ENCODE measurements around the gene FABP6. TPM values are rescaled to one million over a fixed set of nuclear protein-coding genes. Genes with fewer than 3 reads are reported as not detected.
"Not testable (repeated sequence)": the region's sequence is repeated elsewhere in the genome, so short reads cannot be mapped to it uniquely, and the experiment has no call there.

FABP6 gene, protein sequence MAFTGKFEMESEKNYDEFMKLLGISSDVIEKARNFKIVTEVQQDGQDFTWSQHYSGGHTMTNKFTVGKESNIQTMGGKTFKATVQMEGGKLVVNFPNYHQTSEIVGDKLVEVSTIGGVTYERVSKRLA
- not detected for total RNA-seq

DNA sequence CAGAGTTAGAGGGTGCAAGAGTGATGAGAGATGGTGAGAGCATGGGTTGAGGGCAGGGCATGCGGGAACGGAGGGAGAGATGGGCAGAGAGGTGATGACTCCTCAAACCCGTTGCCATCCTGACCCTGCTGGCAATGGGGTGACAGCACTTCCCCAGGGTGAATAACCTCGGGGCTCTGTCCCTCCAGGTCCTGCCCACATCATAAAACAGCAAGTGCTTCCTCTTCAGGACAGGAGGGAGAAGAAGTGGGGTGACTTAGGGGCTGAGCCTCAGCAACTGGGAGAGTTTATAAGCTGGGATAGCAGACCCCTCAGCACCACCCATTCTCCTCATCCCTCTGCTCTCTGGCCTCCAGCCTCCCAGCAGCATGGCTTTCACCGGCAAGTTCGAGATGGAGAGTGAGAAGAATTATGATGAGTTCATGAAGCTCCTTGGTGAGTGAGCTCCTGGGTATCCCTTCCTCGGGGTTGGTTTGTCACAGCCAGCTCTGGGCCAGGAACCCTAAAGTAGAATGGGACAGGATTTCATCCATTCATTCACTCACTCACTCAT is at the start of gene FABP6:
Gene FABP6 (plus strand): TSS at position 317 of the 553 bp plus-strand sequence. CDS start 52 bp downstream, at position 369.
- DNase-seq (ENCODE audit: low spot score) (no peak), ATAC-seq (no peak)
- intact Hi-C loops (cut with DNase I): no loop called here

DNA sequence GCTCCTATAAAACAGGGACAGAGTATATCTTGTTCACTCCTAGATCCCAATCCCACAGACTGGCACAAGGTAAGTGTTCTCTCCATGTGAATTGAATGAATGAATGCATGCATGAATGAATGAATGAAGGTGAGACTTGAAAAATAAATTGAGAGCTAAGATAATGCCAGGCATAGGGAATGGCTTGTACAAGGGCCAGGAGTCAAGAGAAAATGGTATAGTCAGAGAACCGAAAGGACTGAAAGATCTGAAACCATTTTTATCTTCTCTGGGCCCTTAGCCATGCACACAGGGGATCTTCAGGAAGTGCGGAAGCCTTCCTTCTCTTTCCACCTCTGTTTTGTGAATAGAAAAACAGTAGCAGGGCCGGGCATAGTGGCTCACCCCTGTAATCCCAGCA is 48.4 kb upstream of the FABP6 start:
- intact Hi-C loops (cut with DNase I): no loop called here
- no peak for ATAC-seq
- no peak for DNase-seq (ENCODE audit: low spot score)

DNA sequence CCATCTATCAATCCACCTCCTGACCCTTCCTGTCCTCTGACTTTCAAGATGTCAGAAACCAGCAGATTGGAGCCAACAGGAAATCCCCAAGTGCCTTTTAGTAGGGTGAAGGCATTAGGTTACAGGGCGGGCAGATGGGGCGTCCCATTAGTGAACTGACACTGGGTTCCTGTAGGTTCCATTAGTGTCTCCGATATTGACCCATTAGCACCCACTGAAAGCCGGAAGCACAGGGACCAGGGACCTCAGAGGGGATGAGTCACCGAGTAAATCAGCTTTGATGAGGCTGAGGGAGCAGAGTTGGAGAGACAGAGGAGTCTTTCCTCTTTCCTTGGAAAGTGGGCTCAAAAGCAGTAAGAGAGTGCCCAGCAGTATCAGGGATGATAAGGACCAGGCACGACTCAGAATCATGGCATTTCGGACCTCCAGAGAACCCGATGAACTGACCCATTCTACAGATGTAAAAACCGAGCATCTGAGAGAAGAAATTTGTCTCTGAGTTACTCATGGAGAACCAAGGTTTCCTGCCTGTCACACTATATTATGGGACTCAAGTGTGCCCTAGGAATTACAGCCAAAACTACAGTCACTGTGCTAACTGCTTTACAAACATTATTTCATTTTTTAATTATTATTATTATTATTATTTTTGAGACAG is 47.2 kb upstream of the FABP6 start:
- DNase-seq (ENCODE audit: low spot score) (no peak), ATAC-seq (no peak)
- intact Hi-C loops (cut with DNase I): no loop called here

DNA sequence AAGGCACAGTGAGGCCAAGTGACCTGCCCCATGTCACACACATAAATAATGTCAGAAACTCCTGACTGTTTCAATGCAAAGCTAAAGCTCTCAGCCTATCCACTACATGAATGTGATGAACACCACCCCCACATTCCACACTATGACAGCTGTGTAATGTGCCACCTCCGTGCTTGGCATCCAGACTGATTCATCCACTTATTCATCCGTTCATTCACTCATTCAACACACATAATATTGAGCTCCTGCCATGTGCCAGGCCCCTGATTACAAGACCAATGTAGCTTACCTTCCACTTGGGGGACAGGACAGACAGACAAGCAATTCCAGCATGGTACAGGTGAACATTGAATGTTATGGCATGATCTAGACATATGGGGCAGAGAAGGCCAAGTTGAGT is 46.2 kb upstream of the FABP6 start:
- DNase-seq (ENCODE audit: low spot score) (no peak), ATAC-seq (no peak)
- intact Hi-C loops (cut with DNase I): no loop called here

DNA sequence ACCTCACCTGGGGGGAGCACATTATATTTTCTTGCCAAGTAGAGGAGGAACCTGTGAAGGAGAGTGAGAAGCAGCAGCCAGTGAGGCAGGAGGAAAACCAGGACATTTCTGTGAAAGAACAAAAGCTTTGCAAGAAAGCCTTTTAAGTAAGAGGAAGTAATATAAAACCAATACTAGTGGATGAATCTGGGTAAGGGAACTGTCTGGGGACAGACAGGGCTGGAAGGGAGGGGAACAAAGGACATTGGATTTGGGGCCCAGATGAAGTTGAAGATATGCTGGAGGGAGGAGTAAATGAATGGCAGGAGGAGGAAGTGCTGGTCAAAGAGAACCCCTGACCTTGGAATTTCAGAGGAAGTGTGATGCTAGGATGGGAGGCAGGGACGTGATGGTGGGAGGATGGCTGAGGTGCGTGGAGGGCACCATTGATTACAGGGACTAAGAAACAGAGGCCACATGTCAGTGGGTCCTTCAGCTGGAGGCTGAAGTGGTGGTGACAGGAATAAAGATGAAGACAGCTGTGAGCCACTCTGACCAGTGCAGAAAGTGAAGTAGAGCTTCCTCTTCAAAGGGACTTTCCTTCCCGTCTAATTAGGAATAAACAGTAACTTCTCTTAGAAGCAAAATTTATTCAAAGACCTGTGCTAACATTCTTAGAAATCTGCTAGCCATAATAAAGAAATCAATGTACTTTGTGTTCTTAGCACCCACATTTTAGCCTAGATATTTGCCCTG is 43.5 kb upstream of the FABP6 start:
- ATAC-seq (no peak), DNase-seq (ENCODE audit: low spot score) (no peak)
- intact Hi-C loops (cut with DNase I): no loop called here

DNA sequence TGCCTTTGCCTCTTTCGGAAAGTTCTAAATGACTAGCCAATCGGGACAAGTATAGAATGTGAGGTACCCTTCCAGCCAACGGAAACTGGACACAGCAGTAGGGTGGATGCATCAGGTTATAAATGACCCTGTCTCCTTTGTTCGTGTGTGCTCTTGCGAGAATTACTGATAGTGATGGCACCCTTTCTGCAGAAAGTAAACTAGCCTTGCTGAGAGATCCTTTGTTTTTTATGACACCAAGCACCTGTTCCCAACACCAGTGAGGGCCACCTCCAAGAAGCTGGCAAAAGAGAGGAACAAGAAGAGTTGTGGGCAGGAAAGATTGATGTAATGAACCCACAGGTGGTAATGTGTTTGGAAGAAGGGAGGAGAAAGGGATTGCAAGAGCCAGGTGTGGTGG is 42.8 kb upstream of the FABP6 start:
- intact Hi-C loops (cut with DNase I): no loop called here
- DNase-seq (ENCODE audit: low spot score): no peak
- no peak for ATAC-seq

DNA sequence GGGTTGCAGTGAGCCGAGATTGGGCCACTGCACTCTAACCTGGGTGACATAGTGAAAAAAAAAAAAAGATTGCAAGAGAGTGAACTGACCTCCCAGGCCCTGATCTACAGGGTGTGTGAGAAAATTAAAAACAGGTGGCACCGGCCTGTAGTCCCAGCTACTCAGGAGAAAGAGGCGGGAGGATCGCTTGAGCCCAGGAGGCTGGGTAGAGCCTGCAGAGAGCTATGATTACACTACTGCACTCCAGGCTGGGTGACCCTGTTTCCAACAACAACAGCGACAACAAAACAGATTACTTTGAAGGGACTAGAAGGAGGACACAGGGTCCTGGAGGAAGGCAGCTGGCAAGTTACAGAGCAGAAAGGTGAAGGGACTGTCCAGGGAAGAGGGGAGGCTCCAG is 42.2 kb upstream of the FABP6 start:
- DNase-seq (ENCODE audit: low spot score): no peak
- peak; percentile 7 for ATAC-seq
- intact Hi-C loops (cut with DNase I): no loop called here

DNA sequence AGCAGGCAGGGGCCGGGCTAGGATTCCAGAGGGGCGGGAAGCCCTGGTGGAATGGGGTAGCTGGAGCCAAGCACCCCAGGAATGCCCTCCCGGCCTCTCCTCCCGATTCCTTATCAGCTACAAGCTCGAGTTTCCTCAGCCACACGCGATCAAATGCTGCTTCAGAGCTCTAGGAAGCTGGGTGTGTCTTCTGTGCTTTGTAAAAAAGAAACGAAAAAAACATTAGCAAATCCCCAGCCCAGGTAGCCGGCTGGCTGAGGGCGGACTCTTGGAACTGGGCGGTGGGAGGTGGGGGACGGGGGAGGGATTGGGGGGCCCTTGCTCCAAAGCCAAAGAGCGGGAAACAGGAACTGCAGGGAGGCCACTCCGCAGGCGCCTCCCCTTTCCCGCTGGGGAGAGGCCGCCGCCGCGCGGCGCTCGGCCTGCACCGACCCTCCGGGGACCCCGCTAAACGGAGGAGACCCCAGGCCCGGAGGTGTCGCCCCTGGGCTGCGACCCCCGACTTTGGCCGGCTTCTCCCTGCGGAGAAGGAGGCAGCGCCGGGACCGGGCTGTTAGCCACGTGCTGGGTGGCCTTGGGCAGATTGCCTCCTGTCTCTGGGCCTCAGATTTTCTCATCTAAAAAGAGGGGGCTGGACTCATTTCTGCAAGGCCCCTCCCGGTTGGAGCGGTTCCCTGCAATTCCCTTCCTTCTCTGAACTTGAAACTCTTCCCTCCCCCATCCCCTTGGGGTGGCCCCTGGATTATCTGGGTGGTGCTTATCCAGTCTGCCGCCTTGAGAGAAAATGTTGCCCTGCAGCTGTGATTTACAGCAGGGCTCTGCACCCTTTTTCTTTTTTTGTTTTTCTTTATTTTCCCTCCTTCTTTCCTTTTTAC is 40.9 kb upstream of the FABP6 start:
- ATAC-seq (peak; percentile 79), DNase-seq (ENCODE audit: low spot score) (peak; percentile 77)
- intact Hi-C loops (cut with DNase I): no loop called here

DNA sequence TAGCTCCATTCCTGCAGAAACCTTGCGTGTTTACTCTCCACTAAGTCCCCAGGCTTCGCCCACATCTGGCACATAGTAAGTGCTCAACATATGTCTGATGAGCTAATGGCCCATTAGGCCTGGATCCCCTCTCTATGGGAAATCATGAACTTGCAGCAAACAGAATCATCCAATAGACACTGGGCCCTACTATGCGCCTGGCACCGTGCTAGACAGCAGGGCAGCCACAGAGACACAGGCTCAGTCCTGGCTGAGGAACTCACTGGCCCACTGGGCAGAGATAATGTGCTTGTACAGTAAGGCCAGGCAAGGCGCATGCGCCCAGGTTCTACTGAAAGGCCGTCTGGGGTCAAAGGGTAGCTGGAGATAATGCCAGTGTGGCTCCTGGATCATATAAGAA is 36.9 kb upstream of the FABP6 start:
- DNase-seq (ENCODE audit: low spot score): no peak
- intact Hi-C loops (cut with DNase I): no loop called here

DNA sequence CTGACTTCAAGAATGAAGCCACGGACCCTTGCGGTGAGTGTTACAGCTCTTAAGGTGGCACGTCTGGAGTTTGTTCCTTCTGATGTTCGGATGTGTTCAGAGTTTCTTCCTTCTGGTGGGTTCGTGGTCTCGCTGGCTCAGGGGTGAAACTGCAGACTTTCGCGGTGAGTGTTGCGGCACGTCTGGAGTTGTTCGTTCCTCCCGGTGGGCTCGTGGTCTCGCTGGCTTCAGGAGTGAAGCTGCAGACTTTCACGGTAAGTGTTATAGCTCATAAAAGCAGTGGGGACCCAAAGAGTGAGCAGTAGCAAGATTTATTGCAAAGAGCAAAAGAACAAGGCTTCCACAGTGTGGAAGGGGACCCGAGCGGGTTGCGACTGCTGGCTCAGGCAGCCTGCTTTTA is 36.2 kb upstream of the FABP6 start:
- intact Hi-C loops (cut with DNase I); ATAC-seq; DNase-seq (ENCODE audit: low spot score): not testable (repeated sequence)

More for the DNA sequence above, 36.9 kb upstream of the FABP6 start:
- ATAC-seq: no peak

DNA sequence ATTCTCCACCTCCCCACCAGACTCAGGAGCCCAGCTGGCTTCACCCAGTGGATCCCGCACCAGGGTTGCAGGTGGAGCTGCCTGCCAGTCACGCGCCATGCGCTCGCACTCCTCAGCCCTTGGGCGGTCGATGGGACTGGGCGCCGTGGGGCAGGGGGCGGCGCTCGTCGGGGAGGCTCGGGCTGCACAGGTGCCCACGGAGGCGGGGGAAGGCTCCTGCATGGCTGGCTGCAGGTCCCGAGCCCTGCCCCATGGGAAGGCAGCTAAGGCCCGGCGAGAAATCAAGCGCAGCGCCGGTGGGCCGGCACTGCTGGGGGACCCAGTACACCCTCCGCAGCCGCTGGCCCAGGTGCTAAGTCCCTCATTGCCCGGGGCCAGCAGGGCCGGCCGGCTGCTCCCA is 35.5 kb upstream of the FABP6 start:
- ATAC-seq; intact Hi-C loops (cut with DNase I); DNase-seq (ENCODE audit: low spot score): not testable (repeated sequence)

DNA sequence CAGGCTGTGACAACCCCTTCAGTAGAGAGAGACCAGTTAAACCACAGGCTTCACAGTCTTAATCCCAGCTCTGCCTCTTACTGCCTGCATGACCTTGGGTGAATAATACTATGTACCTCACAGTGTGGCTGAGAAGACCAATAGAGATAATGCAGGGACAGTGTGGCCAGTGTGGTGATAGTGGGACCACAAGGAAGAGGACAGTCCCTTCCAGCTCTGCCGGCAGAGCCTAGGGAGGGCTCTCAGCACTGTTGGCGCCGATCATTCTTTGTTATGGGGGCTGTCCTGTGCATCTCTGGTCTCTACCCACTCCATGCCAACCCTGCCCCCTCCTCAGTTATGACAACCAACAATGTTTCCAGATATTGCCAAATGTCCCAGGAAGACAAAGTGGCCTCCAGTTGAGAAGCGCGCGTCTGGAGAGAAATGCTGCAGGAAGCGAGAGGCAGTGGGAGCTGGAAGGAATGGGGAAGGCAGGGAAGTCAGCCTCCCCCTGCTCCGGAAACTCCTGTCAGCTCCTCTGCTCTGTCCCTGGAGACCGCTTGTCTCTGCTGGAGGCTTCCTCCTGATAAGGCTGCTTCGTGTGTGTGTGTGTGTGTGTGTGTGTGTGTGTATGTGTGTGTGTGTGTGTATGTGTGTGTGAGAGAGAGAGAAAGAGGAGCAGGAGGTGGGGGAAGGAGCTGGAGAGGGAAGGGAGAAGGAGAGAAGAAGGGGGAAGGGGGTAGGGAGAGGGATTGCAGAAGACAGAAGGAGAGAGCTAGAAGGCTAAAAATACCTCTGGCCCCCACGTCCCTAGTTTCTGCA is 31.8 kb upstream of the FABP6 start:
- DNase-seq (ENCODE audit: low spot score) (no peak), ATAC-seq (no peak)

DNA sequence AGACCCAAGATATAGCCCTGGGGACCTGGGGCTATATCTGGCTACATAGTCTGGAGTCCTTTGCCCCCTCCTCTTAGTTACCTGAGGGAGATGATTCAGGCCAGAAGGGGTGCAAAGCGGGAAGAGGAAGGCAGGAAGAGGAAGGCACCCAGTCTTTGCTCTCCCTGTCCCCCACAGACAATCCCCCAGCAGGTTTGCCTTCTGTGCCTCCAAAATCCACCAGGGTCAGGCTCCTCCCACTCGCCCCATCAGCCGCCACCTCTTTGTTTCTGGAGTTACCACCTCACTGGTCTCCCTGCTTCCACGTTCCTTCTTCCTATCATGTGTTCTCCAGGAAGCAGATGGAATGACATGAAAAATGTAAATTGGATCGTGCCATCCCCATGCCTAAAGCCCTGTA is 31.2 kb upstream of the FABP6 start:
- ATAC-seq: no peak
- DNase-seq (ENCODE audit: low spot score): no peak
- intact Hi-C loops (cut with DNase I): loop anchor here (5.0 kb wide), 2 partner anchors 144 to 186 kb away; no protein-coding TSS in a partner anchor

More for the DNA sequence above, 31.8 kb upstream of the FABP6 start:
- intact Hi-C loops (cut with DNase I): loop anchor here (5.0 kb wide), 2 partner anchors 145 to 185 kb away; no protein-coding TSS in a partner anchor

DNA sequence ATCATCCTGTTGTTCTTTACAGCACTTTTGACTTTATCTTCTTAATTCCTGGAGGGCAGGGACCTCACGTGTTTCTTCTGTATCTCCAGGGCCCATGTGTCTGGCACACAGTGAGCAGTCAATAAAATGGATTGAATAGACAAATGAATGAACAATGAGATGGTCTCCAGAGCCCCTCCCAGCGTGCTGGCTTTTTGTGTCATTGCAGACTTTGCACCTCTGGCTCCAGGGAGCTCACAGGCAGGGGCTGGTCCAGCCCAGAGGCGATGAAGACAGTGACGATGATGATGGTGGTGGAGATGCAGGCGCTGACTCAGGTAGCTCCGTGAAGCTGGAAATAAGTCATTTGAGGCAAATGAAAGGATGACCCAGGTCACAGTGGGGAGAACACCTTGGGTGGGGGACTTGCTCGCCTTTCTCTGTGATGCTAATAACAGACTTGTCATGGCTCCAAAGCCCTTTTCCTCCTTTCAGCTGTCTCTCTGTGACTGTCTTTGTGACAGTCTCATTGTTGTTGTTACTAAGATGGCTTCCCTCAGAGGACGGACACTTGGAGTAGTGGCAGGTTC is 30.4 kb upstream of the FABP6 start:
- ATAC-seq (no peak), DNase-seq (ENCODE audit: low spot score) (no peak)
- intact Hi-C loops (cut with DNase I): loop anchor here (5.0 kb wide), 2 partner anchors 143 to 187 kb away; no protein-coding TSS in a partner anchor

DNA sequence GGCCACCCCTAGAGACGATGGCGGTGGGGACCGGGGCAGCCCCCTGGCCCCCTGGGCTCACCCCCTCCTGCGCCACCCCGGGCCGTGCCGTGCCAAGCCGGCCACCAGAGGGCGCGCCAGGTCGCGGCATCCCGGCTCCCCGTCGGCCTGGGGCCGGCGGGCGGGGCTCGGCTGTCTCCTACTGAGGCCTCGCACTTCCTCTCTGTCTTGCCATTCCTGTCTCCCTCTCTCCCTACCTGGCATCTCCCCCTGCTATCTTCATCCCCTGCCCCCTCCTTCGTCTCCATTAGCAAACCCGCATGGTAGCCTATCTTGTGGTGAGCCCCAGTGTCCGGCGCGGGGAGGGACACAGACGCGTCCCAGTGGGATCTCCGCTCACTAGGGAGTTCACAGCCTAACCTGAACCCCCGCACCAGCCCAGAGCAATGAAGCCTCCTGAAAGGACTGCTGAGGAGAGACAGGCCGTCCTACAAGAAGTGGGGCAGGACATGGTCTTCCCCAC is 29.8 kb upstream of the FABP6 start:
- intact Hi-C loops (cut with DNase I): loop anchor here (5.0 kb wide), 2 partner anchors 143 to 187 kb away; no protein-coding TSS in a partner anchor
- ATAC-seq (peak; percentile 93), DNase-seq (ENCODE audit: low spot score) (peak; percentile 84)

DNA sequence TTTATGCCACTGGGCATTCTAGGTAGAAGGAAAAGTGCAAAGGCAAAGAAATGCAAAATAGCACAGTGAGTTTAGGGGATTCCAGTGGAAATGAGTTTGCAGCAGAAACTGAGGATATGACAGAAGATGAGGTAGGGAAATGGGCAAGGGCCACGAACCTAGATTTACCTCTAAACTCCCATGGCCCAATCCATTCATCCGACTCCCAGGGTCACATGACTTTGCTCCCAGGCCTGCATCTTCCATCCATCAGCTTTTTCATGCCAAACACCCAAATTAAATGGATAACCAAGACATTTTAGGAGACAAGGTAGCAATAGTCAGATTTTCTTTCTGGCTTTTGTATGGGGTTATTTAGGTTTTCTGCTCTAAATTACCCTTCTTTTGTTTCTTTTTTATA is 22.2 kb upstream of the FABP6 start:
- intact Hi-C loops (cut with DNase I): no loop called here
- DNase-seq (ENCODE audit: low spot score) (no peak), ATAC-seq (no peak)

DNA sequence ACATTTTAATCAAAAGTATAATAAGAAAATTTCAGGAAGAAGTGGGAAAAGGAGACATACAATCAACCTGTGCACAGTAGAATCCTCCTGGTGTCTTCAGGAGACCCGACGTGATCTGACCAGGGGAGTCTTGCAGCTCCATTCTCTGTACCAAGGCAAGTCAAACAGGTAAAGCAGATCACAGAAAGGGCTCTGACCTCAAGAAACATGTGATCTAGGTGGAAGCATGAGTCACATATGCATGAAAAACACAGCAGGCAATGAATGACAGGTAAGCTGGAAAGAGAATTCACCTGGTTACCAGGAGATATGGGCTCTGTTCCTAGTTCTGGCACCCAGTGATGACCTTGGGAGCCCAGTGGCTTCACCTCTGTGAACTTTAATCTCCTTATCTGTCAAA is 19.4 kb upstream of the FABP6 start:
- no peak for ATAC-seq
- intact Hi-C loops (cut with DNase I): no loop called here

DNA sequence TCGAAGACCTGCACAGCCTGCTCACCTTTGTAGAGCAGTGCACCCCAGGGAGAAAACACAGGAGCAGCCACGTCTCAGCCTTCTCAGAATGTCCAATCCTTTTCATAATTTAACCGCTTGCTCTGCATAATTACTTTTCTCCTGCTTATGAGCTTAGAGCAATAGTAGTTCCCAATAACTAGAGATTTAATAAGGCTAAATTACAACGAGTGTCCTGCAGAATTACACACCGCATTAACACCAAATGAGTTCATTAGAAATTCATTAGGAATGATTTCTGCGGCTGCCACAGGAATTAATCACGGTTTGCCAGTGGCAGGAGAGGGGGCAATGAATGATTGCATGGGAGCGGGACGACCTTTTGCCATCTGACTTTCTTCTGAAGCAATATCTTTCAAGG is 18.7 kb upstream of the FABP6 start:
- no peak for ATAC-seq
- no peak for DNase-seq (ENCODE audit: low spot score)
- intact Hi-C loops (cut with DNase I): no loop called here

More for the DNA sequence above, 19.4 kb upstream of the FABP6 start:
- DNase-seq (ENCODE audit: low spot score): no peak
